Esophagus muscularis mucosa (tissue), 4 donors: ENCODE data around the gene RSRC1. TPM values are rescaled to one million over a fixed set of nuclear protein-coding genes. Genes with fewer than 3 reads are reported as not detected.

Source experiments
- DNase-seq: peaks from one replicate; pipeline ENCODE4 v3.0.0-alpha.2; 2017; ENCODE audit errors: extremely low spot score
- H3K27ac ChIP-seq, 4 donors: fragments of 200-600 bp; sonication (generic); replicated peaks in 1 of 4; 1 replicate in 3 of 4; 2 replicates in 1 of 4; pipeline ENCODE4 v1.5.1; 2016 to 2019; ENCODE audit warnings: mild to moderate bottlenecking in 1 of 4
- H3K27me3 ChIP-seq, 4 donors: fragments of 200-600 bp; sonication (generic); one replicate each; pipeline versions ENCODE4 v1.5.1 to v1.6.0; 2016 to 2019
- H3K36me3 ChIP-seq, 4 donors: fragments of 200-600 bp; sonication (generic); one replicate each; pipeline ENCODE4 v1.5.1; 2016 to 2019
- H3K4me1 ChIP-seq, 4 donors: fragments of 200-600 bp; sonication (generic); one replicate each; pipeline ENCODE4 v1.5.1; 2016 to 2019
- H3K4me3 ChIP-seq, 4 donors: fragments of 200-600 bp; sonication (generic); 1 replicate in 2 of 4; 2 replicates in 2 of 4; pipeline ENCODE4 v1.5.1; 2016 to 2019; ENCODE audit warnings: mild to moderate bottlenecking in 4 of 4, moderate library complexity in 1 of 4
- H3K9me3 ChIP-seq, 4 donors: fragments of 200-600 bp; sonication (generic); 1 replicate in 3 of 4; 2 replicates in 1 of 4; pipeline ENCODE4 v1.5.1; 2016 to 2019
- CTCF ChIP-seq, 3 experiments: fragments of 200-600 bp in 2 of 3; fragments of 450-650 bp in 1 of 3; sonication (generic) in 2 of 3; IDR thresholded peaks; one replicate each; pipeline ENCODE4 v1.5.1; 2017 to 2019; ENCODE audit warnings: antibody characterized with exemption in 3 of 3, mild to moderate bottlenecking in 2 of 3, moderate library complexity in 1 of 3
- EP300 ChIP-seq: sonication (generic); formaldehyde crosslinking; IDR thresholded peaks from one replicate; pipeline ENCODE4 v1.6.1; 2017; ENCODE audit warnings: antibody characterized with exemption
- POLR2A ChIP-seq: fragments of 450-650 bp; IDR thresholded peaks from one replicate; pipeline ENCODE4 v1.6.1; 2017; ENCODE audit warnings: antibody characterized with exemption, moderate library complexity, mild to moderate bottlenecking, low read depth
- POLR2AphosphoS5 ChIP-seq, 2 donors: sonication (generic); formaldehyde crosslinking; IDR thresholded peaks; one replicate each; pipeline ENCODE4 v1.6.1; 2017; ENCODE audit warnings: antibody characterized with exemption in 2 of 2
- WGBS: methylation state at CpG from one replicate; pipeline ENCODE4 v1.1.5; 2018; 5-methylcytosine and 5-hydroxymethylcytosine counted together
- intact Hi-C: fragments of 100-400 bp; cut with DNase I; formaldehyde crosslinking; loops from one replicate; pipeline ENCODE4 v1.15.1; 2023
- total RNA-seq, 4 donors: library from RNA; depleted of rRNA; stranded (reverse); fragments of >200 nt; gene quantifications; one replicate each; pipeline versions ENCODE4 v1.1.0 to v1.2.1, GENCODE V29; 2016

RSRC1 gene
- total RNA-seq, 4 donors from 2014 or later = 33.1 to 57.3 (median 40.6) TPM

- peaks cover 46 to 74% (median 63%) of the 10 kb centered on the region in 4 donors for H3K4me1 ChIP-seq
- H3K4me3 ChIP-seq = no peak overlapping the region
- peaks cover 15 to 64% (median 55%) of the 10 kb centered on the region in 4 donors for H3K27me3 ChIP-seq
- DNase-seq = no peak
- H3K9me3 ChIP-seq = peaks cover 0 to 3% (median 0%) of the 10 kb centered on the region in 4 donors
- no peak overlapping the region for H3K27ac ChIP-seq
- H3K36me3 ChIP-seq = no peaks in the 10 kb centered on the region
- 27% methylated on average over 15 of the region's 15 CpGs for WGBS
- intact Hi-C loops = no loop called here
- TF ChIP-seq EP300 (no peak), CTCF (IDR thresholded peaks at IDR 0.05) (no peak), POLR2AphosphoS5 (IDR thresholded peaks at IDR 0.05) (no peak), POLR2A (no peak)
Measured at GRCh38 chr3:158107605-158108444, 2.1 kb upstream of the RSRC1 start.

- H3K4me3 ChIP-seq = no peak overlapping the region
- peaks cover 41 to 67% (median 56%) of the 10 kb centered on the region in 4 donors for H3K4me1 ChIP-seq
- intact Hi-C loops = no loop called here
- peaks cover 0 to 3% (median 0%) of the 10 kb centered on the region in 4 donors for H3K9me3 ChIP-seq
- no peak for DNase-seq
- TF ChIP-seq EP300 = no peak
- no peak for TF ChIP-seq POLR2A
- no peak for TF ChIP-seq POLR2AphosphoS5 (IDR thresholded peaks at IDR 0.05)
- no peak for TF ChIP-seq CTCF (IDR thresholded peaks at IDR 0.05)
- peaks cover 15 to 57% (median 48%) of the 10 kb centered on the region in 4 donors for H3K27me3 ChIP-seq
- H3K36me3 ChIP-seq = no peaks in the 10 kb centered on the region
- WGBS = 35% methylated on average over 2 of the region's 2 CpGs
- H3K27ac ChIP-seq = no peak overlapping the region
Measured at GRCh38 chr3:158108445-158108985, 1.4 kb upstream of the RSRC1 start.

GRCh38 chr3:158109295-158109803 lies 540 bp upstream of the RSRC1 start:
- intact Hi-C loops = no loop called here
- peaks cover 37 to 59% (median 48%) of the 10 kb centered on the region in 4 donors for H3K4me1 ChIP-seq
- H3K27me3 ChIP-seq = peaks cover 15 to 49% (median 41%) of the 10 kb centered on the region in 4 donors
- no peak for DNase-seq
- no peaks in the 10 kb centered on the region for H3K9me3 ChIP-seq
- TF ChIP-seq POLR2A (no peak), POLR2AphosphoS5 (IDR thresholded peaks at IDR 0.05) (no peak), EP300 (no peak), CTCF (IDR thresholded peaks at IDR 0.05) (no peak)
- H3K27ac ChIP-seq = peak overlapping the region; percentile 85 to 88 (median 85)
- peak overlapping the region; percentile 85 to 98 (median 93) for H3K4me3 ChIP-seq
- WGBS = 15% methylated on average over 9 of the region's 9 CpGs
- no peaks in the 10 kb centered on the region for H3K36me3 ChIP-seq

GRCh38 chr3:158110658-158111018 lies 749 bp downstream of the RSRC1 start:
- peaks cover 28 to 46% (median 38%) of the 10 kb centered on the region in 4 donors for H3K4me1 ChIP-seq
- H3K36me3 ChIP-seq = no peaks in the 10 kb centered on the region
- intact Hi-C loops = no loop called here
- peak overlapping the region; percentile 85 to 98 (median 93) for H3K4me3 ChIP-seq
- no peak for TF ChIP-seq POLR2AphosphoS5 (IDR thresholded peaks at IDR 0.05)
- TF ChIP-seq POLR2A = no peak
- no peak for TF ChIP-seq EP300
- no peak for TF ChIP-seq CTCF (IDR thresholded peaks at IDR 0.05)
- no peak for DNase-seq
- peaks cover 3 to 36% (median 29%) of the 10 kb centered on the region in 4 donors for H3K27me3 ChIP-seq
- H3K27ac ChIP-seq = peak overlapping the region; percentile 85 to 88 (median 85)
- H3K9me3 ChIP-seq = no peaks in the 10 kb centered on the region
- 10% methylated on average over 4 of the region's 4 CpGs for WGBS
